ENCODE data around the gene MNT. TPM values are rescaled to one million over a fixed set of nuclear protein-coding genes. Genes with fewer than 3 reads are reported as not detected.

MNT gene
- total and polyA plus RNA-seq, 2 of the 8 experiments (the other 6 are each of a cell fraction or from before 2014, with no cell fraction given), result 5.0 to 17.3 TPM

- no peak for TF ChIP-seq MAFK (IDR thresholded peaks at IDR 0.05; ENCODE audit: low read depth, low read length)
- TF ChIP-seq ATF3 (IDR thresholded peaks at IDR 0.05; ENCODE audit: insufficient read depth, low read depth, low read length), result no peak
- TF ChIP-seq NRF1 (IDR thresholded peaks at IDR 0.05; ENCODE audit: low read depth, low read length), result no peak
- no peak for TF ChIP-seq CBX5 (IDR thresholded peaks at IDR 0.05; ENCODE audit: low read depth, low read length)
- TF ChIP-seq SRF (IDR thresholded peaks at IDR 0.05; ENCODE audit: low read depth, low read length), result no peak
- TF ChIP-seq CHD2 (IDR thresholded peaks at IDR 0.05; ENCODE audit: low read length), result no peak
- TF ChIP-seq TAF7 (optimal IDR thresholded peaks at IDR 0.05; ENCODE audit: borderline replicate concordance, low read depth, low read length), result peak; percentile 63
- no peak for TF ChIP-seq SIX5 (IDR thresholded peaks at IDR 0.05; ENCODE audit: low read depth, low read length)
- TF ChIP-seq HDAC2 (IDR thresholded peaks at IDR 0.05; ENCODE audit: borderline replicate concordance in 1 of 2, low read depth in 2 of 2, low read length in 2 of 2), result no peak
- no peak for TF ChIP-seq FOSL1 (IDR thresholded peaks at IDR 0.05; ENCODE audit: insufficient read depth, low read depth, low read length)
- peak; percentile 60; the same call in 1 of the 2 replicates for TF ChIP-seq SP4 (IDR thresholded peaks at IDR 0.05; ENCODE audit: low read length)
- no peak for TF ChIP-seq E2F6 (IDR thresholded peaks at IDR 0.05)
- TF ChIP-seq CTCF (IDR thresholded peaks at IDR 0.05; ENCODE audit: control extremely low read depth in 1 of 3, insufficient read depth in 1 of 3, low read depth in 1 of 3, low read length in 3 of 3), result no peak
- peak; percentile 71 for TF ChIP-seq CHD1 (IDR thresholded peaks at IDR 0.05; ENCODE audit: low read depth, low read length)
- no peak for TF ChIP-seq CEBPB (IDR thresholded peaks at IDR 0.05; ENCODE audit: low read depth, low read length)
- TF ChIP-seq YY1 (IDR thresholded peaks at IDR 0.05; ENCODE audit: low read depth, low read length), result peak; percentile 94
- no peak for TF ChIP-seq RNF2 (IDR thresholded peaks at IDR 0.05; ENCODE audit: borderline replicate concordance, low read depth, low read length, missing control alignments, poor library complexity, severe bottlenecking)
- peak; percentile 50; the same call in 1 of the 2 replicates for TF ChIP-seq RFX5 (IDR thresholded peaks at IDR 0.05; ENCODE audit: borderline replicate concordance, low read depth, low read length)
Measured at GRCh38 chr17:2400877-2401425, at the start of gene MNT (continued).
